ENCODE data around the gene RAD51. TPM values are rescaled to one million over a fixed set of nuclear protein-coding genes. Genes with fewer than 3 reads are reported as not detected.
A peak's percentile ranks its signal among the peaks of the same experiment; 100 is the strongest.

RAD51 gene
- total and polyA plus RNA-seq, 9 of the 15 experiments (the other 6 are each of a cell fraction or from before 2014, with no cell fraction given), result 16.0 to 63.8 (median 34.6) TPM

DNA sequence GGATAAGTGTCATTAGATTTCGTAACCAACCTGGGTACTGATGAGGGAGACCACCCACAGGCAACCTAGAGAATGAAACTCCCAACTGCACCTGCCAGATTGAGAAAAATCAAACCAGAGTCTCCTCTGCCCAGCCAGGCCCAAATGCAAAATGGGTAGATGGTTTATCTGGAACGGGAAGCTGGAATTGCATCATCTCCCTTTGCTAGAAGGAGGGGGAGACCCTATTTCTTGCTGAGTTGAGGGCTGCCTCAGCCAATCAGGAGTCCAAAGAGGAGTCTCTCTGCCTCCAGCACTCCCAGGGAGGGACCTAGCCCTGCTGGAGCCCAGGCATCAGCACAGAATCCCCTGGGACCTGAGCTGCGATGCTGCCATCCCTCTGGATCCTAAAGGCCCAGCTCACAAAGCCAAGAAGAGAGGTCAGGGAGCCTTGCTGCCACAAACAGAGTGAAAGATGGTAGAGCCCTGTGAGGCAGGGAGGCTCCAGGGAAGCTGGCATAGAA is 52.0 kb downstream of the RAD51 start (continued):
- TF ChIP-seq RCOR1 (IDR thresholded peaks at IDR 0.05; ENCODE audit: borderline replicate concordance in 1 of 2, low read depth in 2 of 2, low read length in 2 of 2) (peak in 1 of 2 experiments; percentile 90; a peak in 2 of 4 replicates), SNIP1 (IDR thresholded peaks at IDR 0.05; ENCODE audit: low read depth) (no peak), EGR1 (conservative IDR thresholded peaks at IDR 0.05) (no peak), PTBP1 (IDR thresholded peaks at IDR 0.05; ENCODE audit: low read depth, low read length) (no peak), SP1 (CRISPR knock-in tag; IDR thresholded peaks at IDR 0.05) (no peak), ELF2 (CRISPR knock-in tag; IDR thresholded peaks at IDR 0.05) (no peak), LARP7 (IDR thresholded peaks at IDR 0.05) (no peak), IFI16 (CRISPR knock-in tag; IDR thresholded peaks at IDR 0.05) (no peak), EP300 (IDR thresholded peaks at IDR 0.05; ENCODE audit: low read length) (peak; percentile 9; the same call in 1 of the 2 replicates), ZNF76 (CRISPR knock-in tag; IDR thresholded peaks at IDR 0.05; ENCODE audit: borderline replicate concordance) (no peak), KLF13 (tag; IDR thresholded peaks at IDR 0.05; ENCODE audit: borderline replicate concordance, low read depth) (no peak), FOXM1 (IDR thresholded peaks at IDR 0.05; ENCODE audit: low read depth) (no peak), FOXM1 (CRISPR knock-in tag; IDR thresholded peaks at IDR 0.05; ENCODE audit: low read depth) (no peak)
- TF ChIP-seq, protein P1, sequence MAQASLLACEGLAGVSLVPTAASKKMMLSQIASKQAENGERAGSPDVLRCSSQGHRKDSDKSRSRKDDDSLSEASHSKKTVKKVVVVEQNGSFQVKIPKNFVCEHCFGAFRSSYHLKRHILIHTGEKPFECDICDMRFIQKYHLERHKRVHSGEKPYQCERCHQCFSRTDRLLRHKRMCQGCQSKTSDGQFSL (CRISPR knock-in tag; IDR thresholded peaks at IDR 0.05), result no peak
- TF ChIP-seq, protein P1 (tag; IDR thresholded peaks at IDR 0.05), result no peak
- TF ChIP-seq, protein P2, sequence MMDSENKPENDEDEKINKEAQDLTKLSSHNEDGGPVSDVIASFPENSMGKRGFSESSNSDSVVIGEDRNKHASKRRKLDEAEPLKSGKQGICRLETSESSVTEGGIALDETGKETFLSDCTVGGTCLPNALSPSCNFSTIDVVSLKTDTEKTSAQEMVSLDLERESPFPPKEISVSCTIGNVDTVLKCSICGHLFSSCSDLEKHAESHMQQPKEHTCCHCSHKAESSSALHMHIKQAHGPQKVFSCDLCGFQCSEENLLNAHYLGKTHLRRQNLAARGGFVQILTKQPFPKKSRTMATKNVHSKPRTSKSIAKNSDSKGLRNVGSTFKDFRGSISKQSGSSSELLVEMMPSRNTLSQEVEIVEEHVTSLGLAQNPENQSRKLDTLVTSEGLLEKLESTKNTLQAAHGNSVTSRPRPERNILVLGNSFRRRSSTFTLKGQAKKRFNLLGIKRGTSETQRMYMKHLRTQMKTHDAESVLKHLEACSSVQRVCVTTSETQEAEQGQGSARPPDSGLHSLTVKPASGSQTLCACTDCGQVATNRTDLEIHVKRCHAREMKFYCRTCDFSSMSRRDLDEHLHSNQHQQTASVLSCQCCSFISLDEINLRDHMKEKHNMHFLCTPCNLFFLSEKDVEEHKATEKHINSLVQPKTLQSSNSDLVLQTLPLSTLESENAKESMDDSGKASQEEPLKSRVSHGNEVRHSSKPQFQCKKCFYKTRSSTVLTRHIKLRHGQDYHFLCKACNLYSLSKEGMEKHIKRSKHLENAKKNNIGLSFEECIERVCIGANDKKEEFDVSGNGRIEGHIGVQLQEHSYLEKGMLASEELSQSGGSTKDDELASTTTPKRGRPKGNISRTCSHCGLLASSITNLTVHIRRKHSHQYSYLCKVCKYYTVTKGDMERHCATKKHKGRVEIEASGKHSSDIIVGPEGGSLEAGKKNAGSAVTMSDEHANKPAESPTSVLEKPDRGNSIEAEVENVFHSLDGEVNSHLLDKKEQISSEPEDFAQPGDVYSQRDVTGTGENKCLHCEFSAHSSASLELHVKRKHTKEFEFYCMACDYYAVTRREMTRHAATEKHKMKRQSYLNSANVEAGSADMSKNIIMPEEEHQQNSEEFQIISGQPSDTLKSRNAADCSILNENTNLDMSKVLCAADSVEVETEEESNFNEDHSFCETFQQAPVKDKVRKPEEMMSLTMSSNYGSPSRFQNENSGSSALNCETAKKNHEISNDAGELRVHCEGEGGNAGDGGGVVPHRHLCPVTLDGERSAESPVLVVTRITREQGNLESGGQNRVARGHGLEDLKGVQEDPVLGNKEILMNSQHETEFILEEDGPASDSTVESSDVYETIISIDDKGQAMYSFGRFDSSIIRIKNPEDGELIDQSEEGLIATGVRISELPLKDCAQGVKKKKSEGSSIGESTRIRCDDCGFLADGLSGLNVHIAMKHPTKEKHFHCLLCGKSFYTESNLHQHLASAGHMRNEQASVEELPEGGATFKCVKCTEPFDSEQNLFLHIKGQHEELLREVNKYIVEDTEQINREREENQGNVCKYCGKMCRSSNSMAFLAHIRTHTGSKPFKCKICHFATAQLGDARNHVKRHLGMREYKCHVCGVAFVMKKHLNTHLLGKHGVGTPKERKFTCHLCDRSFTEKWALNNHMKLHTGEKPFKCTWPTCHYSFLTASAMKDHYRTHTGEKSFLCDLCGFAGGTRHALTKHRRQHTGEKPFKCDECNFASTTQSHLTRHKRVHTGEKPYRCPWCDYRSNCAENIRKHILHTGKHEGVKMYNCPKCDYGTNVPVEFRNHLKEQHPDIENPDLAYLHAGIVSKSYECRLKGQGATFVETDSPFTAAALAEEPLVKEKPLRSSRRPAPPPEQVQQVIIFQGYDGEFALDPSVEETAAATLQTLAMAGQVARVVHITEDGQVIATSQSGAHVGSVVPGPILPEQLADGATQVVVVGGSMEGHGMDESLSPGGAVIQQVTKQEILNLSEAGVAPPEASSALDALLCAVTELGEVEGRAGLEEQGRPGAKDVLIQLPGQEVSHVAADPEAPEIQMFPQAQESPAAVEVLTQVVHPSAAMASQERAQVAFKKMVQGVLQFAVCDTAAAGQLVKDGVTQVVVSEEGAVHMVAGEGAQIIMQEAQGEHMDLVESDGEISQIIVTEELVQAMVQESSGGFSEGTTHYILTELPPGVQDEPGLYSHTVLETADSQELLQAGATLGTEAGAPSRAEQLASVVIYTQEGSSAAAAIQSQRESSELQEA (IDR thresholded peaks at IDR 0.05; ENCODE audit: low read depth), result no peak
- TF ChIP-seq, protein P3, sequence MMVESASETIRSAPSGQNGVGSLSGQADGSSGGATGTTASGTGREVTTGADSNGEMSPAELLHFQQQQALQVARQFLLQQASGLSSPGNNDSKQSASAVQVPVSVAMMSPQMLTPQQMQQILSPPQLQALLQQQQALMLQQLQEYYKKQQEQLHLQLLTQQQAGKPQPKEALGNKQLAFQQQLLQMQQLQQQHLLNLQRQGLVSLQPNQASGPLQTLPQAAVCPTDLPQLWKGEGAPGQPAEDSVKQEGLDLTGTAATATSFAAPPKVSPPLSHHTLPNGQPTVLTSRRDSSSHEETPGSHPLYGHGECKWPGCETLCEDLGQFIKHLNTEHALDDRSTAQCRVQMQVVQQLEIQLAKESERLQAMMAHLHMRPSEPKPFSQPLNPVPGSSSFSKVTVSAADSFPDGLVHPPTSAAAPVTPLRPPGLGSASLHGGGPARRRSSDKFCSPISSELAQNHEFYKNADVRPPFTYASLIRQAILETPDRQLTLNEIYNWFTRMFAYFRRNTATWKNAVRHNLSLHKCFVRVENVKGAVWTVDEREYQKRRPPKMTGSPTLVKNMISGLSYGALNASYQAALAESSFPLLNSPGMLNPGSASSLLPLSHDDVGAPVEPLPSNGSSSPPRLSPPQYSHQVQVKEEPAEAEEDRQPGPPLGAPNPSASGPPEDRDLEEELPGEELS (CRISPR knock-in tag; IDR thresholded peaks at IDR 0.05; ENCODE audit: borderline replicate concordance), result no peak
- TF ChIP-seq, protein P4, sequence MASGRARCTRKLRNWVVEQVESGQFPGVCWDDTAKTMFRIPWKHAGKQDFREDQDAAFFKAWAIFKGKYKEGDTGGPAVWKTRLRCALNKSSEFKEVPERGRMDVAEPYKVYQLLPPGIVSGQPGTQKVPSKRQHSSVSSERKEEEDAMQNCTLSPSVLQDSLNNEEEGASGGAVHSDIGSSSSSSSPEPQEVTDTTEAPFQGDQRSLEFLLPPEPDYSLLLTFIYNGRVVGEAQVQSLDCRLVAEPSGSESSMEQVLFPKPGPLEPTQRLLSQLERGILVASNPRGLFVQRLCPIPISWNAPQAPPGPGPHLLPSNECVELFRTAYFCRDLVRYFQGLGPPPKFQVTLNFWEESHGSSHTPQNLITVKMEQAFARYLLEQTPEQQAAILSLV (tag; IDR thresholded peaks at IDR 0.05), result 0 out of 2 replicates have a peak, but pooled peaks have one; percentile 66
